ENCODE data around the gene DNMBP.
"Not testable (repeated sequence)": the region's sequence is repeated elsewhere in the genome, so short reads cannot be mapped to it uniquely, and the experiment has no call there.

The DNMBP gene

GRCh38 chr10:99995269-99995668 is 14.5 kb downstream of the DNMBP start:
- in situ Hi-C loops (cut with HindIII; ENCODE audit: low pct_ligation_motif_present, low pct_unique_long_range_greater_than_20kb, low sequenced_read_pairs) = no loop called here
- DNase-seq = no peak

GRCh38 chr10:99994801-99995200 is 14.9 kb downstream of the DNMBP start:
- no peak for DNase-seq
- in situ Hi-C loops (cut with HindIII; ENCODE audit: low pct_ligation_motif_present, low pct_unique_long_range_greater_than_20kb, low sequenced_read_pairs) = no loop called here

GRCh38 chr10:99993701-99994689 is 15.8 kb downstream of the DNMBP start:
- DNase-seq = no peak
- in situ Hi-C loops (cut with HindIII; ENCODE audit: low pct_ligation_motif_present, low pct_unique_long_range_greater_than_20kb, low sequenced_read_pairs) = no loop called here

GRCh38 chr10:99985637-99986036 is 24.1 kb downstream of the DNMBP start:
- in situ Hi-C loops (cut with HindIII; ENCODE audit: low pct_ligation_motif_present, low pct_unique_long_range_greater_than_20kb, low sequenced_read_pairs); DNase-seq: not testable (repeated sequence)

- in situ Hi-C loops (cut with HindIII; ENCODE audit: low pct_ligation_motif_present, low pct_unique_long_range_greater_than_20kb, low sequenced_read_pairs) = no loop called here
Measured at GRCh38 chr10:99984211-99985034, 25.3 kb downstream of the DNMBP start.

GRCh38 chr10:99983280-99983988 is 26.3 kb downstream of the DNMBP start:
- in situ Hi-C loops (cut with HindIII; ENCODE audit: low pct_ligation_motif_present, low pct_unique_long_range_greater_than_20kb, low sequenced_read_pairs) = no loop called here
- DNase-seq = no peak

More at GRCh38 chr10:99984211-99985034, 25.3 kb downstream of the DNMBP start:
- DNase-seq = no peak

GRCh38 chr10:99982728-99983127 is 27.0 kb downstream of the DNMBP start:
- in situ Hi-C loops (cut with HindIII; ENCODE audit: low pct_ligation_motif_present, low pct_unique_long_range_greater_than_20kb, low sequenced_read_pairs) = no loop called here
- no peak for DNase-seq

- DNase-seq = no peak
- in situ Hi-C loops (cut with HindIII; ENCODE audit: low pct_ligation_motif_present, low pct_unique_long_range_greater_than_20kb, low sequenced_read_pairs) = no loop called here
Measured at GRCh38 chr10:99981581-99982199, 28.1 kb downstream of the DNMBP start.

- no peak for DNase-seq
- in situ Hi-C loops (cut with HindIII; ENCODE audit: low pct_ligation_motif_present, low pct_unique_long_range_greater_than_20kb, low sequenced_read_pairs) = no loop called here
Measured at GRCh38 chr10:99979066-99979685, 30.6 kb downstream of the DNMBP start.

GRCh38 chr10:99977916-99978315 is 31.8 kb downstream of the DNMBP start:
- in situ Hi-C loops (cut with HindIII; ENCODE audit: low pct_ligation_motif_present, low pct_unique_long_range_greater_than_20kb, low sequenced_read_pairs) = no loop called here
- DNase-seq = peak; percentile 31

- in situ Hi-C loops (cut with HindIII; ENCODE audit: low pct_ligation_motif_present, low pct_unique_long_range_greater_than_20kb, low sequenced_read_pairs) = no loop called here
- DNase-seq = peak; percentile 93
Measured at GRCh38 chr10:99976886-99977665, 32.7 kb downstream of the DNMBP start.

GRCh38 chr10:99975942-99976809 is 33.6 kb downstream of the DNMBP start:
- in situ Hi-C loops (cut with HindIII; ENCODE audit: low pct_ligation_motif_present, low pct_unique_long_range_greater_than_20kb, low sequenced_read_pairs) = no loop called here
- DNase-seq = no peak

- no peak for DNase-seq
- in situ Hi-C loops (cut with HindIII; ENCODE audit: low pct_ligation_motif_present, low pct_unique_long_range_greater_than_20kb, low sequenced_read_pairs) = no loop called here
Measured at GRCh38 chr10:99975106-99975829, 34.5 kb downstream of the DNMBP start.

- in situ Hi-C loops (cut with HindIII; ENCODE audit: low pct_ligation_motif_present, low pct_unique_long_range_greater_than_20kb, low sequenced_read_pairs) = no loop called here
- no peak for DNase-seq
Measured at GRCh38 chr10:99973190-99973589, 36.6 kb downstream of the DNMBP start.

GRCh38 chr10:99967961-99968360 is 41.8 kb downstream of the DNMBP start:
- in situ Hi-C loops (cut with HindIII; ENCODE audit: low pct_ligation_motif_present, low pct_unique_long_range_greater_than_20kb, low sequenced_read_pairs) = no loop called here
- no peak for DNase-seq

- in situ Hi-C loops (cut with HindIII; ENCODE audit: low pct_ligation_motif_present, low pct_unique_long_range_greater_than_20kb, low sequenced_read_pairs) = no loop called here
- peak; percentile 89 for DNase-seq
Measured at GRCh38 chr10:99966306-99966705, 43.4 kb downstream of the DNMBP start.

Measured in ACHN (cell line).